GM18499 (cell line): ENCODE measurements around the gene ST7.

ENCODE experiments used
- ATAC-seq: cut with Tn5 transposase; IDR thresholded peaks from one replicate; pipeline ENCODE4 v1.9.1; 2021; ENCODE audit warnings: moderate number of reproducible peaks; ENCODE audit not compliant: insufficient read depth, unreplicated experiment

ST7 gene

GRCh38 chr7:117138981-117139380 lies 185.7 kb downstream of the ST7 start:
- no peak for ATAC-seq

DNA sequence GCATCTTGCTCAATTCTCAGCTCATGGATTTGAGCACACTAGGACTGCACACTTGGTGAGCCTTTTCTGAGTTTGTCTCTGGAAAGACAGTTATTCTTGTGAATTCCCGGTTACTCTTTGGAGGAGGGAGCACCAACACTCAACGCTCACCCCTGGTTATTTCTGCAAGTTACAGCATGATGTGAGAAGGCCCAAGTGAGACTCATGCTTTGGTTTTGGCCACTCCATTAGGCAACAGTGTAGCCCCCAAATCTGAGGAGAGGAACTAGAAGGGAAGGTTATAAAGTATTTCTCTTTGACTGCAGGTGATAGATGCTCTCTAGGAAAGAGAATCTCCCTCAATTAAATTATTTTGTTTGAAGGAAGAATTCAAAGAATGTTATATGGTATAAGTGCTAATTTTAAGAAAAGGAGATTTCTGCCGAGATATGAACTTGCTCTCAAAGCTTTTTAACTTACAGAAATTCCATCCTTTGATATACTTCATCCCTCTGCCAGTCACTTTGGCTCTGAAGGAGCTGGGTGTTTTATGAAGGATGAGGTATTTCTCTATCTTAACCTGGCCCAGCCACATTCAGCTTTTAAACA lies 186.2 kb downstream of the ST7 start:
- no peak for ATAC-seq

- no peak for ATAC-seq
Measured at GRCh38 chr7:117140921-117141320, 187.6 kb downstream of the ST7 start.

DNA sequence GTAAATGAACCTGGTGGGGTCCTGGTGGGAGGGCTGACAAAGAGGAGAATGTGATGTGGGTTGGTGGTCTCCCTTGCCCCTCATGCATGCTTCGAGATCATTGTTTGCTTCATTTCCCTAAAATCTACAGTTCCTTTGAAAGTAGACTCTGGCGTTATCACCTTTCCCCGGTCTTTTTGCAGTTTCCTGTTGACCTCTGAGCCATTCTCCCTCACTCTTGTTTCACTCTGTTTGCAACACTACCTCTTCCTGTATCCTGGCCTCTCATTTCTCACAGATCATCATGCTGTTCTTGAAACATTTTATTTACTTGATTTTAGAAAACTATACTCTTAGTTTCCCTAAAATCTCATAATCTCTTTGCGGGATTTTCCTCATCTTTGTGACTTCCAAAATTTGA lies 189.8 kb downstream of the ST7 start:
- no peak for ATAC-seq

DNA sequence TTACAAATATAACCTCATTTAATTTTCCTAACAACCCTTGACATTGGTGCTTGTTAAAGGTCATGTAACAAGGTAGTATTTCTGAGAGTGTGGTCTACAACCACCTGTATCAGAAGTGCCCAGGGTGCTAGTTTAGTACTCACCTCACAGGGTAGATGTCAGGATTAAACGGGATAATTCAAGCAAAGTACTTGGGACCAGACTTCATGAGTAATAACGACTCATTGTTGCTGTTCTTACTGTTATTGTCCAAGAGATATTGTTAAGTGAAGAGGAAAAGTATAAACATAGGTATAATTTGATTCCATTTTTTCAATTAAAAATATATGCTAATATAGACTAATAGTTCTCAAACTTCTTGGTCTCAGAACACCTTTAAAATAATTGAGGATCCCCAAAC lies 190.3 kb downstream of the ST7 start:
- no peak for ATAC-seq

GRCh38 chr7:117145333-117145732 lies 192.0 kb downstream of the ST7 start:
- no peak for ATAC-seq

DNA sequence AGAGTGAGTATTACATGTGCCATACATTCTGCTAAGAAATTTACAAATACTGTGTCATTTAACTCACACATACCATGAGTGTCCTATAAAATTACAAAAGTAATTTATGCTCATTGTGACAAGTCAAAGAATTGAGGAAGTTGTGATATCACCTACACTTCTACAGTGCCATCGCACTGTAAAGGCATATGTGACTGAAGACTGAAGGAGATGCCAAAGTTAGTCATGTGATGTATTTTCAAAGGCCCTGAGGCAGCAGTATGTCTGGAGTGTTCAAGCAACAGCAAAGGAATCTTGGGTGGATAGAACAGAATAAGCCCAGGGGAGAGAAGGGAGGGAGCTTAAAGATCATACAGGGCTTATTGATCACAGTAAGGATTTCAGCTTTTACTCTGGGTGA lies 192.8 kb downstream of the ST7 start:
- ATAC-seq = no peak

- ATAC-seq = no peak
Measured at GRCh38 chr7:117146511-117146910, 193.2 kb downstream of the ST7 start.

GRCh38 chr7:117148971-117149370 lies 195.7 kb downstream of the ST7 start:
- ATAC-seq = no peak

GRCh38 chr7:117149692-117150091 lies 196.4 kb downstream of the ST7 start:
- no peak for ATAC-seq

DNA sequence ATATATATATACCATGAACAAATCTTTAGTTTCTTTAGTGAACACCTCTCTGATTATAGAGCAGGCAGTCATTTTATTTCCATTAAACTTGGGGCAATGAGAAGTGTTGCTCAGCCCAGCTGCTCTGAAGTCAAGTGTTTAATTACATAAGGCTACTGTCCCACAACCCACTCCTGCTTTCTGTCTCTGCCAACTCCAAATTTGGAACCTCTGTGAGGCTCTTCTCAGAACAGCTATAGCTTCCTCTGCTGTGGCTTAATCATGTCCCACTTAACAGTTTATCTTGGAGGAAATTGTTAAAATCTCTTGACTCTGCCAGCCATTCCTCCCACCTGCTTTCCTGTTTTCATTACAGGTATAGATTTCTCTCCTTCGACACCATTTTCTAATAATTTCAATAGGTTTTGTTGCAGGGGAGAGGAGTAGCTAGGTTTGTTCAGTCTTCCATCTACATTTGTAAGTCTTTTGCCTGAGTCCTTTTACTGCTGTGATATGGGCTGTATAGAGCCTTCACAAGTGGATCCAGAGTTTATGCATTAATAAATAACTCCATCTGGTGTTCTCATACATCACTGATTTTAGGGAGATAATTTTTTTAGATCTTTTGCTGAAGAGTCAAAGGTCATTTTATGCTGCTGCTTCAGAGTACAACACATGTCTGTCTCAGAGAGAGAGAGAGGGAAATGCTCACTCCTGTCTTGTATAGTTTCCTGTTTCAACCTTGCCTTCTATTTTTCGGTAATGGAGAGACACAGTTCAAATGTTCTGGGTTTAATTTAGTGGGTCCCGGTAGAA lies 199.1 kb downstream of the ST7 start:
- ATAC-seq = no peak

GRCh38 chr7:117153016-117153545 lies 199.8 kb downstream of the ST7 start:
- no peak for ATAC-seq

- ATAC-seq = no peak
Measured at GRCh38 chr7:117154721-117155120, 201.4 kb downstream of the ST7 start.

DNA sequence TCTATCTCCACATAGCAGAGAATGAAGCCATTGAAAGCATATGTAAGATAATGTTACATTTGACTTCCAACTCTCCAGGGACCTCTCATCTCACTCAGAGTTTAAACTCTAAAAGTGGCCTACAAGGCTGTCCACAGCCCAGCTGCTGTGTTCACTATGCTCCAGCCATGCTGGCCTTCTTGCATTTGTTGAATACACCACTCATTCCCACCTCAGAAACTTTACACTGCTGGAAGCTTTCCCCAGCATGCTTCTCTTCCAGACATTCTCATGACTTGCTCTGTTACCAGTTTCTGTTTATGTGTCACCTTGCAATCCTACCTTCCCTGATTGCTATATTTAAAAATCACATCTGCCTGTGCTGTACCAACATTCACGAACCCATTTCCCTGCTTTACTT lies 202.4 kb downstream of the ST7 start:
- no peak for ATAC-seq

DNA sequence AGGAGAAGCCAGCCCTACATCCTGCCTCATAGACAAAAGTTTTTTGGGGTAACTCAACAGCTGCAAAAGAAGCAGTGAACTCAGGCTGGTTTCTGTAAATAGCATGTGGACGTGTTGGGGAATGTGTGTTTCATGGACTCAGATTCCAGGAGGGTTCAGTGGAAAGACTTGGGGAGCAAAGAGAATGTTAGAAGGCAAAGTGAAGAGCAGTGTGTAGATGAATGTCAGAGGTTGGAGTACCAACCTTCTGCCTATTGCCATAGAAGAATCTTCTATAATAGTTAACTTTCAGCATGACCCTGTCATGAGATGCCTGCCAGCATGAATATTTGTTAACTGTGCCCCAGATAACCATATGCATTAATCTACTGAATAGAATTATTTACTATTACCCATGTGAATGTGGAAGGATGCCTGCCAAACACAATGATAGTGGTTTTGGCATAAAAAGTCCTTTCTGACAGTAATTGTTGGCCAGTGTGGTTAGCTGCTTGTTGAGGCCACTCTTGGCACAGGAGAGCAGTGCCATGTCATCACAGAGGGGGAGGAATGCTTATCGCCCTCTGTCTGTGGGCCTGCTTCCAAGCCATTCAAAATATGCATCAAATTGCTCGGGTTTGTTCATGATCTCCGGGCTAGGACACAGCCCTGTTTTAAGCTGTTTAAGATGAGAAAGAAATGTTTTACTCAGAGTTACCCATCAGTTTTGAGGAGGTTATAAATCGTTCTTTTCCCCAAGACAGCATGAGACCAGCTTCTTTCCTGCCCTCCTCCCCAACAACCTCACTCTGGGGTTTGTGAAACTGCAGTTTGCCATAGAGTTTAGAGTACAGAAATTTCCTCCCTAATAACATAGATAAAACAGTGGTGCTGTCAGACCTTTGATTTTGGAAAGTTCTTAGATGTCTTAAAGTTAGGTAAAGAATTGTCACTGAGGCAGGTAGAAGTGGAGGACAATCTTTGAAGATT lies 204.2 kb downstream of the ST7 start:
- no peak for ATAC-seq

DNA sequence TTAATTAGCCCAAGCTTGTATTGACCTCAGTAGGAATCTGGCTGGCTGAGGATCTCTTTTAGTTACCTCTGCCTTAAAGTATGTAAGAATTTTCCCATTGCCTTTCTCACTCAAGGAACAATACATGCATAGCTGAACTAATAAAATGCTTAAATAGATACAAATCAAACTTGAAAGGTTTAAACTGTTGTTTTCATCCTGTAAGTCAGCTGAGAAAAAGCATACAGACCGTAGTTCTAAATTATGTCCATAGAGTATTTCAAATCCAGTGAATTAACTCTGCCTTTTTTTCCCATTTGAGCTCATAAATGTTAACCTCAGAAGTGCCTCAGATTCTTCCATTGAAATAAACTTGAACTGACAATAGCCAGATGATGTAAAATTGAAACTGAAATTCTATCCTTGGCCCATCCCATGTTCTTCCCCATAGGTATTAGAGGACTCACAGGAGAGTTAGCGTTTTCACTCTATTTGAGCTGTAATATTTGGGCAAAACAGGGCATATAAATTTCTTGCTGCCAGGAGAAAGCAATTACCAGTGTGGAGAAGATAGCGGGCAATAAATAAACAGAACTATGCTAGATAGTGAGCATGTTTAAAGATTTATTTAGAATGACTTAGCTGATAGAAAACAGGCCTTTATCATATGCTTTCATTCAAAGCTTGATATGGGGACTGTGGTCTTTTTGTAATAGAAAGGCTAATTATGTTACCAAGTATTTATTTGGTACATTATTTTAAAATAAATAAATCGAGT lies 205.8 kb downstream of the ST7 start:
- no peak for ATAC-seq

DNA sequence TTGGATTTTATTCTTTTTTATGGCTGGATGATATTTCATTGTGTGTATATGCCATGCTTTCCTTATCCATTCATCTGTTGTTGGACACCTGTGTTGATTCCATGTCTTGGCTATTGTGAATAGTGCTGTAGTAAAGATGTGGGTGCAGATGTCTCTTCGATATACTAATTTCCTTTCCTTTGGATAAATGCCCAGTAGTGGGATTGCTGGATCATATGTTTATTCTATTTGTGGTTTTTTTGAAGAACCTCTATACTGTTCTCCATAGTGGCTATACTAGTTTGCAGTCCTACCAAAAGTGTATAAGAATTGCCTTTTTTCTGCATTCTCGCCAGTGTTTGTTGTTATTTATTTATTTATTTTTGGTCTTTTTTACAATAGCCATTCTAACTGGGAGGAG lies 209.8 kb downstream of the ST7 start:
- ATAC-seq = no peak

DNA sequence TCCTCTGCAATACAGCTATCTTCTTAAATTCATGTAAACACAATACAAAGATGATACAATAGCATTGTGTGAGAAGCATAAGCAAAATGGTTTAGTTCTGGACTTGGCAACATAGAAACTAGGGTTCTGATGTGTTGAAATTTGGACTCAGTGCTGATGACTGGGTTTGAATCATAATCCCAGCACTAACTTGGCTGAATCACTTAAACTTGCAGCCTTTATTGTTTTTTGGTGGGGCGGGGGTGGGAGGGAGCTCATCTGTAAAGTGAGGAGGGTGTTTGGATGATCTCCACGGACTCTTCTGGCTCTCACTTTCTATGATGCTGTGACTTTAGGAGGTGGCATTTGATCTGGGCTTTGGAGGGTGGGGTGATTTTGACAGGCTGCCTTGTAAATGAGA lies 211.3 kb downstream of the ST7 start:
- no peak for ATAC-seq

- ATAC-seq = no peak
Measured at GRCh38 chr7:117165656-117166055, 212.4 kb downstream of the ST7 start.

DNA sequence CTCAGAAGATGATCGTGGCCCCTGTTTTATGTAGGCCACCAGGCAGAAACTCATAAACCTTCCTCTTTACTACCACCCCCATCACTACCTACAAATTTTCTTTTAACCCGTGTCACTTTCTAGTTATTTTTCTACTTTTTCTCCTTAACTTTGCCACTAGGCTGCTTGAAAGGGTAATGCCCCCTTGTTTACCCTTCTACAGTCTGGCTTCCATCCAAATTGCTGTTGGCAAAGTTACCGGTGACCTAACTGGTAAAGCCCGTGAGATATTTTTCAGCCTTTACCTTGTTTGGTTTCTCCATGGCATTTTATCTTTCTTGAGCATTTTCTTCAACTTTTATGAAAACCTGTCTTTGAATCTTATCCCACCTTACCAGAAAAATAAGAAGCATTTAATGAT lies 216.6 kb downstream of the ST7 start:
- no peak for ATAC-seq
